GM19468 (cell line): ENCODE data around the gene PFDN1.
"Not testable (repeated sequence)": the region's sequence is repeated elsewhere in the genome, so short reads cannot be mapped to it uniquely, and the experiment has no call there.

Source experiments
- ATAC-seq: cut with Tn5 transposase; IDR thresholded peaks from one replicate; pipeline ENCODE4 v1.9.1; 2021; ENCODE audit warnings: mild to moderate bottlenecking, moderate library complexity, moderate number of reproducible peaks; ENCODE audit not compliant: unreplicated experiment; ENCODE audit errors: extremely low read depth

The PFDN1 gene

DNA sequence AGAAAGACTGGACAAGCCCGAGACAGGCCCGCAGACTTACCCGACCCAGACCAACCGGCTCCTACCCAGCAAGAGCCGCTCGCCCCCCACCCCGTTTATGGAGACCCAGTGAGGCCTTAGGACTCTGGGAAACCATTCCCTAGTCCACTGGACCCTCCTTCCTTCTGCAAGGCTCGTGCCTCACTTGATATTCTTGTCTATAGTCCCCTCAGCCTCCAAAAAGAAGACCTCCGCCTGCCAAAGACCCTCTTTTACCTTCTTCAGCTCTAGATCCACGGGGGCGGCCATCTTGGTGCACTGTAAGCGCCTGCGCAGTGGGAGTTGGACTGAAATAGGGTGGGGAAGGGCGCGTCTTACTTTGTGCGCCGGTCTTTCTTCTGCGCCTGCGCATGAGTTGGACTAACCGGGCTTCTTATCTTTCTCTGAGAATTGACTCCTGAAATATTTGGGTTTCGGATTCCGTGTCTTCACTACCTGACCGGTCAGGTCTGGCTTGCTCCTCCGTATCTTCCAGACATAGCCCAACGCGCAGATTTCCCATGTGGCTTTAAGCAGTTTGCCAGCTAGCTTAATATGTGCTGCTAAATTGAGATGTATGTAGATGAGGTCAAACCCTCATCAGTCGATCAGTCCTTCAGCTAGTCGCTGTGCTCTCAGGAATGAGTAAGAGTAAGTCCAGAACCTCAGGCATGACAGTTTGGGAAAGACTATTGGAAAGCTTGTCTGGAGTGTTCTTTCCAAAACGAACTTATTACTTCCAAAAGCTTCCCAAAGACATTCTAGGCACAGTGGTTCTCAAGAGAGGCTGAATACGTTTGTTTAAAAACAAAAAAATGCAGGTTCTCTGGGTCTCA, at the start of gene PFDN1:
TSS of gene PFDN1 (minus strand) at position 316 of the 854 bp plus-strand sequence. CDS start at position 288, 28 bp downstream.
- peak; percentile 64 for ATAC-seq

DNA sequence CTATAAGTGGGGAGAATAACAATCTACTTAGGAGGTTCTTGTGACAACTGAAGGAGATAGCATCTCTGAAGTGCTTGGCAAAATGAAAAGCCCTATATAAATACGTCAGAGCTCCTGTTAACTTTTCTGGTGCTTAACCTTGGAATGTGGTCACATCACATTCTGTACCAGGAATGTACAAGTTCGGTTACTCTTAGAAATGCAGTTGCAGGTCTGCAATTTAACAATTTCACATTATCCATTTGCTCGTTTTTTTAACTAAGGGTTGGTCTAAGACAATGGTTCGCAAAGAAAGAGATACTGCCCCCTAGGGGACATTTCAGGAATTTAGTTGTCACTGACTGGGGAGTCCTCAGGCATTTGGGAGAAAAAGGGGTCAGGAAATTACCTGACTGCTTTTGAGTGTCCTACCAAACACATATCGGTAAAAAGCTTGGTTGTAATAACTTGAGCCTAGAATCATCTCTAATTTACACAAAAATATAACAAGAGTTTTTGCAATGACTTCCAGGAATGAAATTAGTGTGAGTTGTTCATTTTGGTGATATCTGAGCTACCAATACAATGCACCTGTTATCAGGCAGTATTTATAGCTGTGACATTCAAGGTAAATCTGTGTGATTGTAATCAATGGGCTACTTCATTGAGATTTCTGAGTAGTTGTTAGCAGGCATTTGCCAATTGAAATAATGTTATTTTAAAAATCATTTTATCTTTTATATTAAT, 48.9 kb upstream of the PFDN1 start:
- peak; percentile 34 for ATAC-seq

DNA sequence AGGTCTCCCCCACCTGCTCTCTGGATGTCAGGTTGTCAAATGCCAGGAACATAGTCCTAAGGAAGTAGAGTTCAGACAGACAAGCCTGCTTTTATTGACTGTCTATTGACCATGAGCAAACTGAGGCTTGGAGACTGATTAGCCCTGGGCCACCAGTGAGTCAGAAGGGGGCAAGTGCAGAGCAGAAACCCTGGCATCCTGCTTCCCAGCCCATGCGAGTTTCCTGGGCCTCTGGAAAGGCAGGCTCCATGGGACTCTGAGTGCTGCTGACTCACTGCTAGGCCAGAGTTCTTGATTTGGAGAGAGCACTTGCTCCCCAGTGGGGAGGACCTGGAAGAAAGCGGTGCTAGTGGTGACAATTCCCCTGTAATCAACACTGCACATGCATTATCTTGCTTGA, 46.3 kb upstream of the PFDN1 start:
- no peak for ATAC-seq

DNA sequence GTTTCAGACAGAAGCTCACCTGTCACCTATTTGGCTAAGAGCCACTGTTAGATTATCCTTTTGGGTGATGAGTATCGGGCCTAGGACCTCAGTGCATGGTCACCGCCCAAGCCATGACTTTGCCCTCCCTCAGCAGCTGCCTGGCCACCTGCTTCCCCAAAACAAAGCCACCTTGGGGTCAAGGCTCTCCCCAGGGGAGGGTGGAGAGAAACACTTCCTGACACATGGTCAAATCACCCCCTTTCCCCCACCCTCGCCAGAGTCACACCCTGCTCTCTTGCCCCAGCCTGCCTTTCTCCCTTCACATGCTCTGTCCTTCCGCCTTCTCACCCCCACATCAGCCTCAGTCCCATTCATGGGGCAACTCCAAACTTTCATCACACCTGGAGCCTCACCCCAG, 45.2 kb upstream of the PFDN1 start:
- ATAC-seq = no peak

GRCh38 chr5:140347360-140347759, 44.5 kb upstream of the PFDN1 start:
- no peak for ATAC-seq

GRCh38 chr5:140346348-140347221, 43.7 kb upstream of the PFDN1 start, which contains the start of gene HBEGF:
HBEGF (minus strand) TSS chr5:140346603; CDS start chr5:140346328, 275 bp downstream.
- ATAC-seq = peak; percentile 51

- no peak for ATAC-seq
Measured at GRCh38 chr5:140345919-140346347, 43.0 kb upstream of the PFDN1 start.

DNA sequence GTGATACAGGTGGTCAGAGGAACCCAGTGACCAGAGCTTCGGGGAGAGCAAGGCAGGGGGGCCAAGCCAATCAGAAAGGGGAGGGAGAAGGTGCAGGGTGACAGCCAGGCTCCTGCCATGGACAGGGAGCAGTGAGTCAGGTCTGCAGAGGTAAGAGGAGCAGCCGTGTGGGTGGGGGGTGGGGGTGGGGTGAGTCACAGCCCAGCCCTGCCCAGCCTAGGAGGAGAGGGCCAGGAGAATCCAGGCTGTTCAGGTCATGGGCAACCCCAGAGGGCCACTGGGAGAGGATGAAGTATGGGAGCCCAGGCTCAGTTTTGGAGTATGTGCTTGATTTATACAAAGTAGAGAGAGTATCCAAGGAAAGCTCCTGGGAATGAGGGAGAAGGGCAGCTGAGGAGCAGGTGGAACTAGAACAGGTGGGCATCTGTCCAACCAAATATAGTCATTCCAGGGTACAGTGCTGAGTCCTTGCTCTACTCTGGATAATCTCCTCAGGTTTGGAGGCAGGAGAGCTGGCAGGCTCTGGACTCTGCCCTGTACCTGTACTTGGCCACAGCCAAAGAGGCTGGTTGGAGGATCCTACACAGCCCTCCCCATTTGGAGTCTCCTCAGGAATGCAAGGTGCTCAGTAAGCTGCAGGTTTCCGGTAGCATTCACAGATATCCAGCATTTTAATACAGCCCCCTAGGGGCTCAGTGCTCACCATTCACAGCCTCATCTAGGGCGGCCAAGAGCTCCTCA, 42.0 kb upstream of the PFDN1 start:
- no peak for ATAC-seq

DNA sequence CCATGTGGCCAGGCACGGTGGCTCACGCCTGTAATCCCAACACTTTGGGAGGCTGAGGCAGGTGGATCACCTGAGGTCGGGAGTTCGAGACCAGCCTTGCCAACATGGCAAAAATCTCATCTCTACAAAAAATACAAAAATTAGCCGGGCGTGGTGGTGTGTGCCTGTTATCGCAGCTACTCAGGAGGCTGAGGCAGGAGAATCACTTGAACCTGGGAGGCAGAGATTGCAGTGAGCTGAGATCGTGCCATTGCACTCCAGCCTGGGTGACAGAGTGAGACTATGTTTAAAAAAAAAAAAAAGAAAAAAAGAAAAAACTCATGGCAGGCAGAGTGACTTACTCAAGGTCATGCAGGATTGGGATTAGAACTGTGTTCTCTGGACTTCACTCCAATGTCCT, 40.9 kb upstream of the PFDN1 start:
- ATAC-seq = not testable (repeated sequence)

GRCh38 chr5:140342896-140343295, 40.0 kb upstream of the PFDN1 start:
- no peak for ATAC-seq

GRCh38 chr5:140342287-140342686, 39.4 kb upstream of the PFDN1 start:
- ATAC-seq = no peak

DNA sequence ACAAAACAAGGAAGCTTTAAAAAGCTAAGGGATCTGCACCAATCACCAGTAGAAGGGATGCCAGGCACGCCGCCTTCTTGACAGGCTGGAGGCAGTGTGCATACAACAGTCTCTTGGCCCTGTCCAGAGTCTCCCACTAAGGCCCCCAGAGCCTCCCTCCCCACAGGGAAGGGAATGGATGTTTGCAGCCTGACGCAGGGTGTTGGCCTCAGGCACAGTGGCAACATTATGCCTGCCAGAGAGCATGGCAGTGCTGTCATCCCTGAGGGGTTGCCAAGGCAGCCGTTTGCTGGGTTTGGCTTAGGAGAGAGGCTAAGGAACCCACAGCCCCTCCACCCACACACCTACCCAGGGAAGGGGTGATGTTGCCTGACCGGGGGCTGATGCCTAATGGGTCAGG, 38.7 kb upstream of the PFDN1 start:
- ATAC-seq = no peak

- no peak for ATAC-seq
Measured at GRCh38 chr5:140340605-140341121, 37.8 kb upstream of the PFDN1 start.

DNA sequence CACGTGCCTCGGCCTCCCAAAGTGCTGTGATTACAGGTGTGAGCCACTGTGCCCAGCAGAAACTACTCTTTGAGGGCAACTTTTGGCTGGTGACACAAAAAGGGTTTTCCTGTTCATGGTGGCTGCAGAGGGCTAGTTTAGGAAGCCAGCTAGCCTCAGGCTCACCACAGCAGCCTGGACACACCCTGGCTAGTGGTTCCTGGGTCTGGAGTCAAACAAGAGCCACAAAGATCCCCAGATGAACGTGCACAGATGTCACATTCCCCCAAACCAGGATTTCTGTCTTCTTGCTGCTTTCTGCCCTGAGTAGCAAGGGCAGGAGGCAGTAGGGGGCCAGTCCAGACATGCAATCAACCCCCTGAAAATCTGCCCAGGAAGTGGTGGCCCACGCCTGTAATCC, 36.7 kb upstream of the PFDN1 start:
- ATAC-seq = no peak

GRCh38 chr5:140338908-140339307, 36.0 kb upstream of the PFDN1 start:
- no peak for ATAC-seq

GRCh38 chr5:140338336-140338735, 35.4 kb upstream of the PFDN1 start:
- ATAC-seq = no peak

GRCh38 chr5:140337880-140338279, 35.0 kb upstream of the PFDN1 start:
- no peak for ATAC-seq

DNA sequence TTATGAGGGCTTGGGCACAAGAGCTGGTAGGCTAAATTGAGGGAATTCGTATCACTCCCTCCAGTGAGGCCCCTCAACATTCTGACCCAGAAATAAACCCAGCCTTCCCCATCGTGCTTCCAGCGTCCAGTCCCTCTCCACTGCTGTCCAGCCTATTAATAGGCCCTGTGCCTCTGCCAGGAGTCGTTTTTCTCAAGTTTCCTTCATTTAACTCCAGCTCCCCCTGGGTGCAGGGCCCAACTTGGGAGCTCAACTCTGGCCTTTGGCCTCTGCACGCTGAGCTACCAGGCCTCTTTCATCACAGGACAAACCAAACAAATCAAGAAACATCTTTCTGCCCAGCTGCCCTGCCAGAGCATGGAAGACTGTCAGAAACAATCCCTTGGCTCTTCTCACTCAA, 33.5 kb upstream of the PFDN1 start:
- ATAC-seq = no peak

GRCh38 chr5:140331638-140332037, 28.7 kb upstream of the PFDN1 start:
- no peak for ATAC-seq
